Activated CD8-positive, alpha-beta memory T cell treated with anti-CD3 and anti-CD28 coated beads for 36 hours (primary cell): ENCODE measurements around the gene CCDC85A. TPM values are rescaled to one million over a fixed set of nuclear protein-coding genes. Genes with fewer than 3 reads are reported as not detected.

Experiments
- CTCF ChIA-PET: fragments of 350-600 bp; sonication (Branson Sonifier 250); formaldehyde crosslinking; loops from one replicate; lab custom pipeline; 2021; ENCODE audit warnings: antibody characterized with exemption; lab: Charles Lee
- POLR2A ChIA-PET: fragments of 350-600 bp; sonication (Branson Sonifier 250); formaldehyde crosslinking; loops from one replicate; lab custom pipeline; 2021; ENCODE audit warnings: antibody characterized with exemption; lab: Charles Lee
- total RNA-seq, 2 experiments: library from RNA; stranded (reverse); gene quantifications; one replicate each; pipeline ENCODE4 v1.2.3, GENCODE V29; 2021

Gene CCDC85A
- total RNA-seq, 2 experiments from 2014 or later = not detected

DNA sequence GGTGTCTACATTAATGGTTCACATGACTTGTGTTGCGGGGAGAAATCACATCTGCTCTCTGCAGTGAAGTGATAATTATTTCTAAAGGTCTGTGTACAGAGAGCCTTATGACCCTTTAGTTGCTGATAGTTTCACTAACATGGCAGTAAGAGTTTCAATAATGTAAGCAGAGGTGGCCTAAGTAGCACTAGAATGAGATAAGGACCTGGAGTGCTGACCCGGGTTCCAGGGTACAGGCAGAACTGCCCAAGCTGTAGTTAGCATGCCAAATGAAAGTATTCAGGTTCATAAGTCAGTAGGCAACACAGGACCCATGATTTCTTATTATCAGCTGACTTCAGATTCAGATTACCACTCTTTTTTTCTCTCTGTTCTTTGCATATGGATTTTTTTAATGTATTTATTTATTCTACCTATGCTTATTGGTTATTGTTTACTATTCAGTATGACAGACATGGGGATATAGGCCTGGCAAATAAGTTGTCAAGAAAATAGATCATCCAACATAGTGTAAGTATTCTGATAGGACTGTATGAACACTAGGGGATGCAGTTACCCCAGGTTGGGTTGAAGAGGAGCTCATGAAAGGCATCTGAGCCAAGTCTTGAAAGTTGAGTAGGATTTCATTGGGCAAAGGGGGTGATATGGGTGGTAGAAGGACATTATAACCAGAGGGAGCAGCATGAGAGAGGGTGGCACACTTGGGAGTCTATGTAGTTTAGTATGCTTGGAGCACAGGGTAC is 105.2 kb downstream of the CCDC85A start:
- ChIA-PET CTCF (no interaction called here), POLR2A (no interaction called here)

DNA sequence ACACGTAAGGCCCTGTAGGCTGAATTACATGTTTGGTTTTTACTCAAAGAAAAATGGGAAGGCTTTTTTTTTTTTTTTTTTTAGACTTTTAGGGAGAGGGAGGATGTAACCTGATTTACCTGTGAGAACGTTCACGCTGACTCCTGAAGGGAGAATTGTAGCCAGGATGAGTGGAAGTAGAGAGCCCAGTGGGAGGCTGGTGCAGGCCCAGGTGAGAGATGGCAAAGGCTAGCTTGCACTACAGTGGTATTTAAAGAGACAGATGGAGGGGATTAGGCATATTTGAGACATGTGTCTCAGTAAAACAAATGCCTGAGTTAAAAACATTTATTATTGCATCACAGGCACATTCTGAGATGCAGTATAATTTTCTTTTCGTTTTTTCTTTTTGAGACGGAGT is 107.9 kb downstream of the CCDC85A start:
- CTCF ChIA-PET = no interaction called here
- POLR2A ChIA-PET = no interaction called here

DNA sequence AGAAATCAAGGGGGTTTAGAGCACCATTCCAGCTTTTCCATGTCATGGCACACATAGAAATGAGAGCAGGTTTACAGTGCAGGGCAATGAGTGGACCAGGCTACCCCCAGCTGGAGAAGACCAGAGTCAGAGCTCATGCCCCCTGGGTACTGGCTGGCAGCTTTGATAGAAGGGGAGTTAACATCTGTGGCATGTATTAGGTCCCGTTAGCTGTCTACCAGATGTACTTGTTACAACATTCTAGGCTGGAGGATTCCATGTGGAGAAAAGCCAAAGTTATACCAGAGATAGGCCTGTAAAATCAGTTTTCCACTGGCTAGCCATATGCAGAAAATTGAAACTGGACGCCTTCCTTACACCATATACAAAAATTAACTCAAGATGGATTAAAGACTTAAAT is 109.2 kb downstream of the CCDC85A start:
- POLR2A ChIA-PET = no interaction called here
- CTCF ChIA-PET = no interaction called here

DNA sequence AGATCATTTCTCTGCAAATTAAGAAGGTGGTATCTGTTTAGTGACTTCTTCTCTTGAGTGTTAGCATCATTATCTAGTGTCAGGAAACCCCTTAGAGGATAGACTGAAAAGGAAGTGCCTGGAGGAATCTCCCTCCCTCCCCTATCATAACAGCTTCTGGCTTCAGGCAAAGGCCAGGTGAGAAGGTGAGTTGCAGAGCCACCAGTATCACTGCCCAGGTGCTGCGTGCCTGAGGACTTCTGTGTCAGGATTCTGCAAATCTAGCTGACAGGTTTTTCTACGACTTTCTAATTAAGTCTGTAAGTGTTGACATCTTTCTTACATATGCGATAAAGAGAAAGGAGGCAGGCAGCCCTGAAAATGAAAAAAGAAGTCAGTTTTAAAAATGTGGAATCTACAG is 111.9 kb downstream of the CCDC85A start:
- CTCF ChIA-PET = no interaction called here

DNA sequence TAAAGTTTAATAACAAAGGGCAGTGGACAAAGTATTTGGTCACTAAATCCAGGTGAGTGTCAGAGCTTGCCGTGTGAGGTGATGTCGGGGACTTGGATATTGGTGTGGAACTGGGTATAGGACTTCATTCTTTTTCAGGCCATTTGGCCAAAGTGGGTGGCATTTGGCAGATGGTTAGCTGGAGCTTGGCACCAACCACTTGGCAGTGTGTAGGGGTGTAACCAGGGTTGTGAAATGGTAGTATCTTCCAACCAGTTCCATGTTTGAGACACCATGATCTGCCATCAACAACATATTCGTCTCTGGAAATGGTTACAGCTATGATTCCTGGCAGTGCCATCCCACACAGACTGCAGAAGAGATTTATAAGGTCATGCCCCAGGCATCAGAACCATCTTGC is 113.9 kb downstream of the CCDC85A start:
- ChIA-PET POLR2A (no interaction called here), CTCF (no interaction called here)

More for the DNA sequence above, 111.9 kb downstream of the CCDC85A start:
- POLR2A ChIA-PET = no interaction called here

DNA sequence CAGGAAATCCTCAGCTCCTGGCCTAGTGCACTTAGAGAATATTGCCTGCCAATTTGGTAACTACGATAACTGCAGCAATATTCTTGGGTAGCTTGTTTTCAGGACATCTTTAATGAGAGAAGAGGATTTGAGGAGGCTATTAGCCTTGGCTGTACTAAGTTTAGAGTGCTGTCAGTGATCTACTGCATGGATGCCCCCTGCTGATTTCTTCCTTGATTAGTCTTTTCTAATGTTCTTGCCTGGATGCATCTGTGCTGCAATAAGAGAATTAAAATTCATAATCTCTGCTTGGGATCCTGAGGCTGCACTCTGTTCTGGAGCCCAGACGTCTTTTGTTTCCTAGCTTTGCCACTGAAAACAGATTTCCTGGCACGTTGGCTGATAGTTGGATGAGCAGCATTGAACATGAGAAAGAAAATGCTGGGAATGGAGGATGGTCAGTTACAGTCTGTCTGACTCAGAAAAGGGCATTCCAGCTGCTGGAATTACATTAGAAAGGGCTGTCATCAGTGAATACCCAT is 115.4 kb downstream of the CCDC85A start:
- ChIA-PET POLR2A (no interaction called here), CTCF (no interaction called here)

DNA sequence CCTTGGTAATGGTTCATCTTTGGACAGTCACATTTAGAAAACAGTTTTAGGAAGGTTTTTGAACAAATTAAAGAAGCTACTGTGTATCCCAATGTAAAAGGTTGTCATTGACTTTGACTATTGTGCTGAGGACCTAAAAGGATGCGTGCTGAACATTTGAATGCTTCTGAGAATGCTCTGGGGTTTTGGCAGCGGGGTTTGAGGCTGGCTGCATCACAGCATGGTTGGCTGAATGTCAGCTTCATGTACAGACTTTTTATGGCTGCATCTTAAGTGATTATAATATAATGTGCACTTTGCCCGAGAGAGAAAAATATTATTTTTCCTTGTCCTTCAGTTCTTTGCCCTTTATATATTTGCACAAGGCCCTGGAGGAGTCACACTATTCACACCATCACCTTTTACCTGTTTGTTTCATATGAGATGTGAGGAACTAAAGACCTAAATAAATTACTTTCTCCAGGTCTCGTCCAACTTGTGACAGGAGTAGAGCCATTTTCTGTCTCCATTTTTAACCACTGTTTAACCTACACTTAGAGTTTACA is 125.9 kb downstream of the CCDC85A start:
- POLR2A ChIA-PET = no interaction called here
- CTCF ChIA-PET = no interaction called here

DNA sequence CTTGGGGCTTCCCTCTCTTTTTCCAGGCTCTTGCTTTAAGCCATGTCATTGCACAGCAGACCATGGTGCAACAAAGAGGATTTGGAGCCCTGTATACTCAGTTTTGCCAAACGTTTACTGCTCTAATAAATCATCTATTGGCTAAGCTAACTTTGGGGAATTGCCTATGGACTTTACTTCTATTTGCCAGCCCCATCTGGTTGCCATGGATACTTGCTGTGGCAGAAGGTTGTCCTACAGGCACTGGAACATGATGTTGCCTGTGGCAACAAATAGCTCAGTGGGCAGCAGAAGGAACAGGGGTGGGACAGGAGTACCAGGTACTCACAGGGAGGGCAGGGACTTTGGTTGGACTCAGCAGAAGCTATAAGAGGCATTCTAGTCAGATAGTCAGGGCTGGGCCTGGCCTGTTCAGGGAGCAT is 129.7 kb downstream of the CCDC85A start:
- ChIA-PET CTCF (no interaction called here), POLR2A (no interaction called here)

DNA sequence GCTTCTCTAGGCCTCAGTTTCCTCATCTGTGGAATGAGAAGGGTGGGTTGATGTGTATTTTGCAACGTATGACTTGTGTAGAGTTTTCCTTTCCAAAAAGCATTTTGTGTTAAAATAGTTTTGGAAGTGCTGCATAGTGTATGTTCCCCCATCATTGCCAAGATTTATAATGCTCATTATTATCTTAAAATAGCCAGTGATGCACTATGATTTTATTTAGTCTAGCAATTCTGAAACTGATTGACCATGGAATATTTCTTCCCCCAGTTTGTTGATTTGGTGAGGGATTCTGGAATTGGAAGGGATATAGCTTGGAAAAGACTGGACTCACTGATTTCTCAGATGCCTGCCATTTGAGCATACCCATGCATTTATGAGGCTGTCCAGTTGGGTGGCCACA is 130.6 kb downstream of the CCDC85A start:
- ChIA-PET POLR2A (no interaction called here), CTCF (no interaction called here)

DNA sequence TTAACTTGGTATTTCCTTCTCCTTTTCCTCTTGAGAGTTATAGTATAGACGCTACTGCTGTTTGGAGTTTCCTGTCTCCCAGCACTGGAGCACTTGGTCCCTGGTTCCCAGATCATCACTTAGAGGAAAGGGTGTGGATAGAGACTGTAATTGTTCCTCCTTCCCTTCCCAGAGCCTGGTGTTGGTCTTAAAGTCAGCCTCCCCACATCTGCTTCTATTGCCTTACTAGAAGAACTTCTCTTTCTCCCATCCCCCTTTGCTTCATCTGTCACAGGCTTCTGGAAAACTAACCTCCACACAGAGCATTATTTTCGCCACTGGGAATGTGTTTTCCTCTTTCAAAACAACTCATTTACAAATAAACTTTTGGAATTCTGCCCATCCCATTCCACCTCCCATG is 131.0 kb downstream of the CCDC85A start:
- POLR2A ChIA-PET = no interaction called here
- CTCF ChIA-PET = no interaction called here

DNA sequence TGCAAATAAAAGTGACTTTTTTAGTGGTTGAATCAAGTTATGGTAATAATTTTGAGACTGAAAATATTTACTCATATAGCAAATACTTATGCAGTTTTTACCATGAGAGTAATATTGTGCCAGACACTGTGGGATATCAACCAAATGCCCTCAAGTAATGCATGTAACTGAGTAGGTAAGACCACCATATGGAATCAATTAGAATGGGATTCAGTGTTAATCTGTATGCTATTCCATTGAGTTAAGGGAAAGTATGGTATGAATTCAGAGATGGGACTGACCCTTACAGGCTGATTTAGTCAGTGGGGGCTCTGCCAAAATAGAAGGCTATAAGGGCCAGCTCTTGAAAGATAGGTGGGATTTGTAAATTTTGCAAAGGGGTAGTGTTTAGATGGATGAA is 131.6 kb downstream of the CCDC85A start:
- ChIA-PET POLR2A (no interaction called here), CTCF (no interaction called here)

DNA sequence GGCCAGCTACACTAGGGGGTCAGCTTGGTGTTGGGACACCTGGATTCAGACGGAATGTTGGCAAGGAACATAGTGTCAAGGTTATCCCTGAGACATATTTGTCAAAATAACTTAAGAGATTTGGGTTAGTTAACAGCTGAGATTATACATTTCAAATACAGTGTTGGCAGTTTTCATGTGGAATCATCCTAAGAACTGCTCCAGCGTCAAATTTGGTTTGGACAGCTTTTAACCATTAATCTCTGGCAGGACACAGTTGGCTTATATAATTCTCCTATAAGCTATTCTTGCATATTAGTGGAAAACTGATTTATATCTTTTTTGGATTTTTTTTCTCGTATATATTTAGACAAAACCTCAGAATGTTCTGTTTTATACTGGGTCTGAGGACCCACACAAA is 132.2 kb downstream of the CCDC85A start:
- POLR2A ChIA-PET = no interaction called here
- CTCF ChIA-PET = no interaction called here

DNA sequence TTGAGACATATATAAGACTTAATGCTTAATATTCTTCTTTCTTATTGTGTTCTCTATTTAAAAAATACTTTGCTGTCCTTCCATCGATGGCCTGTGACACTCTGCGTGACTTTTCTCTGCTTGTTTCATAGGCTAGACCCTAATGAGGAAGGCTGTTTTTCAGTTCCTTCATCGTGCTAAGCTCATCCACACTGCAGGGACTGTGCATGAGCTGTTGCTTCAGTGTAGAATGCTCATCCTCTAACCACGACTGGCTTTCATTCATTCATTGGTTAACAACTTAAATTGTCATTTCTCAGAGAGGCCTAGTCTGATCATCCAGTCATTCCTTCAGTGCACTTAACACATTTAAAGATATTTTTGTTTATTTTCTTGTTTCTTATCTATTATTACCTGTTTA is 134.4 kb downstream of the CCDC85A start:
- ChIA-PET CTCF (no interaction called here), POLR2A (no interaction called here)

DNA sequence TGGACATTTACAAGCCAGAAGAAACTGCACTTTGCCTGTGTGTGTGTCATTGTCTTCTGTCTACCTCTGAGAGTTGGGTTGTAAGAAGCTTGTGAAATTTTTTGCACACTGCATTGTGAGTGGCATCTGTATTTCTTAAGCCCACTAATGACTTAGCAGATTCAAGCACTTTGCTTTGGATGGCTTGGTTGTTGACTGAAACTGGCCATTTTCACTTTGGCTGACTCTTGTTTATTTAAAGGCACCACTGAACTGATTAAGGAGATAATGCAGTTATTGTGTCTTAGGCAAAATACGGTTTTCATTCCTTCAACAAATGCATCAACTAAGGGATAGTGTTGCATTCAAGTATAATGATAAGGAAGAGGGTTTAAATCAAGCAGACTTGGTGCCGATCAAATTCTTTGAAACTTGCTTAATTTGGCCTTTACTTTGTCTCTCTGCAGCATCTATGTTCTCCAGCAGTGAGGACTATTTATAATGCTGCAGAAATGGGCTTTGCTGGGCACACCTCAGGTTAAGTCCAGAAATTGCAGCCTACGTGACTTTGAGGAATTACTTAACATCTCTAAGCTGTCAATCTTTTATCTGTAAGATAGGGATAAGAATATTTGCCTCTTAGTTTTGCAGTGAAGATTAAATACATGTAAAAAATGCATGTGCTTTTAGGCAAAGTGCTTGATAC is 142.0 kb downstream of the CCDC85A start:
- ChIA-PET CTCF (no interaction called here), POLR2A (no interaction called here)

DNA sequence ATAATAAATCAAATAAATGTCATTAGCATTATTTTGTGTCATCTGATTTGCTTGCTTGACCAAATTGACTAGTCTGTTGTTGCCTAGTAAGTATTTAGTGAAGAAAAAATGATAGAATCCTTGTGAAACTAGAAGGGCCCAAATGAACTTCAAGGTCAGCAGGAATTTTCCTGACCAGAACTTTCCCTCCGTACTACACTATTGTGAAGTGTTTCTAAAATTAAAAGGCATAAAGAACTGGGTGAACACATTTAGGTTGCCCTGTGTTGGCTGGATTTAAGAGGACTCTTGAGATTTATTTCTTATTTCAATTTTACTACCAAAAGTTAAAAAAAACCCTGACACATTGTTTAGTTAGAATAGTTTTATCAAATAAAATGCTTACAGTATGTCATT is 142.6 kb downstream of the CCDC85A start:
- CTCF ChIA-PET = no interaction called here
- POLR2A ChIA-PET = no interaction called here

DNA sequence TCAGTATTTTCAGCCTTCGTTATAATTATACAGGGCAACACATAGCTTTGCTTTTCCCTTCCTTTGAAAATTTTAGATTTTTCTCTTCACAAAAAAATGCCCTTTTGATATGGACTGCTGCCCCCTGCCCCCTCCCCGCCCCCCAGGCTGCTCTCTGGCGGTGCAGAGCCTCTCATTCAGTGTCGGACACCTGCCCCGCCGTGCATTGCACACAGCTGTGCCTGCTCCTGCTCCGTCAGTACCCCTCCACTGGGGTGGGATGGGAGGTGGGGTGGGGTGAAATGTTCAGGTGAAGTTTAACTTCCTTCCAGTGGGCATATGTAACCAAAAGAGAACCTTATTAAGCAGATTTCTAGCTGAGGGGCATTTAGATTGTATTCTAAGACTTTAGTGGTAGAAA is 148.0 kb downstream of the CCDC85A start:
- CTCF ChIA-PET = no interaction called here
- POLR2A ChIA-PET = no interaction called here

DNA sequence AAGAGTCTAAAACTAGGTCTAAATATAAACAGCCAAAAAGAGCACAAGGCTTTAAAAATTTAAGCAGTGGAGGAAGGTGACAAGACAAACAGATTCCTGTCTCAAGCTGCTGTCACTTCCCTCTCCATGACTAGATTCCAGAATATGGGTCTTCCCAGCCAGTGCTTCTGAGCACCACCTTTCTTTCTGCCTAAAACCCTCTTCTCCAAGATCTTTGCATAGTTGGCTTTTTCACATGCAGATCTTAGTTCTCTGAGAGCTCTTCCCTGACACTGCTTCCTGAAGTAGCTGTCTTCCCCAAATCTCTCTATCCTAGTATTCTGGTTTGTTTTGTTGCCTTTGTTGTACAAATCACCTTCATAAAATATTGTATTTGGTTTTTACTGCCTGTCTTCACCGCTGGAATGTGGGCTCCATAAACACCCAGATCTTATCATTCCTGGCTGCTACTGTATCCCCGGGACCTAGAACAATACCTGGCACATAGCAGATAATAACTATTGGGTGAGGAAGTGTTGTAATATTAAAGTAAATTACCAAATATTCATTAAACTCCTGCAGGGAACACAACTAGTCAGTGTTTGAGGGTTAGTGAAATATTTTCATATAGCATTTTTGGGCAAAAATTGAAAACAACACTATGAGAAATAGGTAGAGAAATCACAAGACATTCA is 150.2 kb downstream of the CCDC85A start:
- CTCF ChIA-PET = no interaction called here
- POLR2A ChIA-PET = no interaction called here

DNA sequence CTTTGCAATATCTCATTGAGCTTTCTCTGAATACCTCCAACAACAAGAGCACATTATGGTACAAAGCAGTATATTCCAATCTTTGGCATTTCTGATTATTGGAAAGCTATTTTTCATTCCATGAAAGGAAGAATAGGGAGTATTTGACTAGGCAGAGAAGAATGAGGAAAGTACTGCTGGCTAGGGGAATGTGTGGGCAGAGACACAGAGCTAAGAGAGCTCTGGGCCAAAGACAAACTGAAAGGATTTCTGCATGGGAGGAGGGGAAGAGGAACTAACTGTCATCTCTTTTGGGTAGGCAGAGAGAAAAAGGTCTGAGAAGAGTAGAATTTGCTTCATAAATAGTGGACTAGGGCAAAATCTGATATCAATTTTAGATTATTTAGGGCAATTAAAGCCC is 150.8 kb downstream of the CCDC85A start:
- CTCF ChIA-PET = no interaction called here
- POLR2A ChIA-PET = no interaction called here

DNA sequence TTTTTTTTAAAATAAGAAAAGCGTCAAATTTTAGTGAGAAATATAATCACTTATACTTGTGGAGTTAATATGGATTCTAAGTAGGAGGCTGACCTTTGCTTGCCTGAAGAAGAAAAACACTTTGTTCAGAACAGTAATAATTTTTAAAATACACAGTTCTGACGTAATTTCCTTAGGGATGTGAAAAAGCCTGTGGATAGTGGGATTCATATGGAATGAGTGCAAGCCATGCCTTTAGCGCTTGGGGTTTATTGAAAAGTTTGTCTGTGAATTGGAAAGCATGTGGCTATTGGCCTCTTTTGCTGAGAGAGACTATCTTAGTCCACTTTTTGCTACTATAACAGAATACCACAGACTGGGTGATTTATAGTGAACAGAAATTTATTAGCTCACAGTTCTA is 151.3 kb downstream of the CCDC85A start:
- CTCF ChIA-PET = no interaction called here
- POLR2A ChIA-PET = no interaction called here

DNA sequence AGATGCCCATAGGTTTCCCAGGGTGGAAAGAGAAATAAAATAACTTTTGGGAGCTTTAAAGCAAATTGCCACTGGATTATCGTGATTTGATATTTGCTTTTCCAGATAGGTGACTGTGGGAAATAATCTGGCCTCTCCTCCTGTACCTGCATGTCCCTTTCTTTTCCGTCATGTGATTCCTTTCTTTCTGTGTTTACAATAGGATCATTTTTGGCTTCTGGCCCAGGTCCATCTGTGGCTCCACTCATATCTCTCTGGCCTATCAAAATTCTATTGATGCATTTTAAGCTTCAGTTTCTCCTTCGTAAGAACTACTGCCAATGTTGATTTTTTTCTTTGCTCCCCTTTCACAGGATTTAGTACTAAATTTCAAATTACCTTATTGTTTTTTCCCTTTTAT is 153.6 kb downstream of the CCDC85A start:
- ChIA-PET CTCF (no interaction called here), POLR2A (no interaction called here)
